Thymus (tissue), 14 donors: ENCODE data around the gene ACTG2. TPM values are rescaled to one million over a fixed set of nuclear protein-coding genes. Genes with fewer than 3 reads are reported as not detected.

ENCODE experiments used
- DNase-seq, 9 donors: peaks; one replicate each; pipeline ENCODE4 v3.0.0-alpha.2; 2013; ENCODE audit warnings: low spot score in 9 of 9, low read depth in 6 of 9, missing footprints in 1 of 9
- H3K27ac ChIP-seq, 2 donors: one replicate each; pipeline ENCODE4 v1.5.1; 2013; ENCODE audit warnings: control low read depth in 1 of 2, low read depth in 1 of 2, low read length in 1 of 2, mild to moderate bottlenecking in 1 of 2, moderate library complexity in 1 of 2
- H3K27me3 ChIP-seq, 2 donors: one replicate each; pipeline ENCODE4 v1.5.1; 2013; ENCODE audit warnings: low read length in 1 of 2; ENCODE audit not compliant: control insufficient read depth in 2 of 2, insufficient read depth in 1 of 2
- H3K36me3 ChIP-seq, 2 donors: one replicate each; pipeline ENCODE4 v1.5.1; 2013; ENCODE audit warnings: low read length in 1 of 2, mild to moderate bottlenecking in 1 of 2, moderate library complexity in 1 of 2; ENCODE audit not compliant: control insufficient read depth in 2 of 2, insufficient read depth in 2 of 2
- H3K4me1 ChIP-seq, 2 donors: one replicate each; pipeline ENCODE4 v1.5.1; 2013; ENCODE audit warnings: low read length in 2 of 2; ENCODE audit not compliant: control insufficient read depth in 2 of 2, insufficient read depth in 2 of 2
- H3K4me3 ChIP-seq, 2 donors: one replicate each; pipeline ENCODE4 v1.5.1; 2013; ENCODE audit warnings: low read length in 2 of 2, control low read depth in 1 of 2, mild to moderate bottlenecking in 1 of 2
- H3K9me3 ChIP-seq, 2 donors: one replicate each; pipeline ENCODE4 v1.5.1; 2013; ENCODE audit warnings: low read length in 1 of 2, mild to moderate bottlenecking in 1 of 2; ENCODE audit not compliant: control insufficient read depth in 2 of 2, insufficient read depth in 1 of 2
- WGBS: extraction: QIAGEN DNeasy Blood & Tissue Kit; methylation state at CpG from one replicate; pipeline ENCODE4 v1.1.7; 2013; 5-methylcytosine and 5-hydroxymethylcytosine counted together
- long read RNA-seq, 10 donors: transcript quantifications; one replicate each; lab custom pipeline, GENCODE V29; 2026
- polyA plus RNA-seq: library from polyadenylated mRNA; stranded (reverse); fragments of 200-250 nt; gene quantifications from one replicate; pipeline ENCODE4 v1.2.3, GENCODE V29; 2013
- total RNA-seq: library from RNA; stranded (reverse); fragments of 120-200 nt; gene quantifications from one replicate; pipeline ENCODE4 v1.2.4, GENCODE V29; 2013
- donor health status: healthy.

Gene ACTG2
- total RNA-seq (0.61 TPM), polyA plus RNA-seq (45.1 TPM)
- long read RNA-seq, donor 1: 0 reads
- long read RNA-seq, donor 2: 0 reads
- long read RNA-seq, donor 3, partial matches to known transcripts: 0 of 2 reads
- long read RNA-seq, donor 3, other reads (novel, unspliced or antisense): 0 of 2 reads
- long read RNA-seq, donor 4: 0 reads
- long read RNA-seq, donor 5, partial matches to known transcripts: 0 of 4 reads
- long read RNA-seq, donor 5, other reads (novel, unspliced or antisense): 0 of 4 reads
- long read RNA-seq, donor 6: 0 reads
- long read RNA-seq, donor 7: 0 reads
- long read RNA-seq, donor 8: 0 reads
- long read RNA-seq, donor 9: 0 reads
- long read RNA-seq, donor 10, partial matches to known transcripts: 0 of 2 reads
- long read RNA-seq, donor 10, other reads (novel, unspliced or antisense): 0 of 2 reads

DNA sequence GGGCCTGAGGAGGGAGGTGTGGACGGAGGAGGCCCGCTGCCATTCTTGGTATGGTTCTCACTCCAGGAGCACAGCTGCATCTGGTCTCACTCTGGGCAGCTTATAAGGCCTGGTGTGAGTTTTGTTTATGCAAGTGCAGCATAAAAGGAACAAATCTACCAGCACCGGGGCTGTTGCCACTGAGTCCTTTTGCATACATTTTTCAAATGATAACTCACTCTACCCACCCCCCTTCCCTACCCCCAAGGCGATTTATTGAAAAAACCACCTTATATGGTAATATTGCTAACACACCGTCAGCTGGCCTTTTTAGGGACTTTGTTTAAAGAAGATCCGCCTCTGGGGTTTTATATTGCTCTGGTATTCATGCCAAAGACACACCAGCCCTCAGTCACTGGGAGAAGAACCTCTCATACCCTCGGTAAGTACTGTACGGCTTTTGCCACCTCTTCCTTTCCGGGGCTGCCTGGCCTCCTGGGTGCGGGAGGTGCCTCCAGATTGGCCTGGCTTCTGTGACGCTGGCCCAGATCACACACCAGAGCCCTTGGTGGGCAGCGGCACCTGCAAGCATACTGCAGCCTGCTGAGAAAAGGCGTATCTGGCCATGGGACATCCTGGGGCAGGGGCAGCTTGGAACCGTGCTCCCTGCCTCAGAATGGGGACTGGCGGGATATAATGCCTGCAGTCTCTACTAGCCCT lies at the start of gene ACTG2:
Gene ACTG2, plus strand, starts transcription at position 378 of the 699 bp plus-strand sequence. CDS start 8,304 bp downstream, outside the sequence.
- WGBS: 93% methylated on average over 15 of the region's 15 CpGs
- H3K36me3 ChIP-seq: no peaks in the 10 kb centered on the region
- H3K4me3 ChIP-seq: no peak within 1 kb of the TSS
- H3K9me3 ChIP-seq: no peaks in the 10 kb centered on the region
- DNase-seq: no peak
- H3K27me3 ChIP-seq: no peaks in the 10 kb centered on the region
- H3K27ac ChIP-seq: no peak within 1 kb of the TSS
- H3K4me1 ChIP-seq: peaks cover 8 to 19% of the 10 kb centered on the region in 2 donors

DNA sequence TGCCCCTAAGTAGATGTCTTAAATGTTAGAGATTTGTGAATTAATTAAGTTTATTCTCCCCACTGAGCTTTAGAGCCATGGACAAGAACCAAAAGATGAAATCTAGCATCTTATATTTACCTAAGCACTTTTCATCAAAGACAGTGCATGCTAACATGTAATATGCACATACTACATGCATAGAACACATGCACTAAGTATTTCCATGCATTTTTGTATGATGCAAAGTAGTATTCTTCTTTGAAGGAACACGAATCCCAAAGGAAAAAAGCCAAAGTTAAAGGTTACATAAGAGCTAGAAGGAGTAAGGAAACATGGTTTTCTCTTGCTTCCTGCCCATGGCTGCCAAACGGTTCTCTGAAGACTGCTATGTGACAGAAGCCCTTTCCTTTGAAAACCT lies 48.7 kb upstream of the ACTG2 start:
- no peaks in the 10 kb centered on the region for H3K4me1 ChIP-seq
- H3K4me3 ChIP-seq: no peak overlapping the region
- no peaks in the 10 kb centered on the region for H3K9me3 ChIP-seq
- 67% methylated on average over 2 of the region's 2 CpGs for WGBS
- DNase-seq: no peak
- H3K27me3 ChIP-seq: no peaks in the 10 kb centered on the region
- no peak overlapping the region for H3K27ac ChIP-seq
- peaks cover 34 to 50% of the 10 kb centered on the region in 2 donors for H3K36me3 ChIP-seq

DNA sequence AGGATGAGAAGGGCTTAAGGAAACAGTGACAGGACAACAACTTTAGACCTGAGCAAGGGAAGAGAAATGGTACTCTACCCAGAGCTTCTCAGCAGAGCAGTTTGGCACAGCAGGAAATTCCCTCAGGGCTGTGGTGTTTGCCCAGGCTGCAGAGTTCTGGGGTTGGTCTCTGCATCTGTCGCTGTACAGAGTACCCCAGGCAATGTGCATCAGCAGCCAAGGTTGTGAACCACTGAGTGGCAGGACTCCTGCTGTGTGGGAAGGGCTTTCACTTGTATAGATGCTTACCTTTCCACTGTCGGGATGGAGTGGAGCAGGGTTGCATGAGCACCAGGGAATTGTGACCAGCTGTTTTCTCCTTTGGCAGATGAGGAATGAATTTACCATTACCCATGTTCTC lies 42.8 kb upstream of the ACTG2 start:
- H3K4me3 ChIP-seq: no peak overlapping the region
- 96% methylated on average over 2 of the region's 2 CpGs for WGBS
- no peak for DNase-seq
- H3K9me3 ChIP-seq: no peaks in the 10 kb centered on the region
- H3K27me3 ChIP-seq: no peaks in the 10 kb centered on the region
- no peak overlapping the region for H3K27ac ChIP-seq
- no peaks in the 10 kb centered on the region for H3K4me1 ChIP-seq
- peaks cover 78 to 85% of the 10 kb centered on the region in 2 donors for H3K36me3 ChIP-seq

DNA sequence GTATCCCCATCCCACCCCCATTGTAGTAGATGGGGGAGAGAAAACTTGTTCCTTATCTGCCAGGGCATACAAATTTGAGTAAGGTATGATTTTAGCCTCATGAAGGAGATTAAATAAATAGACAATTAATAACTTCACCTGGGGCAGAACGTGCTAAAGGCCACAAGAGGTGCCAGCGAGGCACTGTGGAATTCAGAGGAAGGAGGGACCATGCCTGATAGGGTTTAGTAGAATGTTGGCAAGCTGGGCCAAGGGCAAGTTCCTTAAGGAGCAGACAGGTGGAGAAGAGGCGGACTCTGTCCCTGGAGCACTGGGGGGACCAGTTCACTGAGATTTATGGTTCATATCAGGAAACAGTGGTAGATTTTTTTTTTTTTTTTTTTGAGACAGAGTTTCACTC lies 41.5 kb upstream of the ACTG2 start:
- 96% methylated on average over 3 of the region's 3 CpGs for WGBS
- DNase-seq: no peak
- Histone ChIP-seq H3K27ac (no peak overlapping the region), H3K9me3 (no peaks in the 10 kb centered on the region), H3K36me3 (peaks cover 77 to 85% of the 10 kb centered on the region in 2 donors), H3K4me3 (no peak overlapping the region), H3K4me1 (no peaks in the 10 kb centered on the region), H3K27me3 (no peaks in the 10 kb centered on the region)

DNA sequence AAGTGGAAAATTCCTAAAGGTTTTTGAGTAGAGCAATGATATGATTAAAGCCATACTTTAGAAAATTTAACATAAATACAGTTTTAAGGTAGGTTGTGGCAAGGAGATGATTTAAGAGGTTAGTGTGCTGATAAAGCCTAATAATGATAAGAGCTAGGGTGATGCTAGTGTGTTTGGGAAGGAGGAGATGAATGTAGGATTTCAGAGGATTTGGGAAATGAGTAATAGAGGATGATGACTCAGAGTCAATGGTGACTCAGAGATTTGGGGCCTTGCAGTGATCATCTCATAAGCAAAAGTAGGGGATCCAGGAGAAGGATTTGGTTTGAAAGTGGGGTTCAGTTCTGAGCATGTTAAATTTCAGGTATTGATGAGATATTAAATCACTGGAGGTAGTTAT lies 40.8 kb upstream of the ACTG2 start:
- Histone ChIP-seq H3K4me1 (no peaks in the 10 kb centered on the region), H3K36me3 (peaks cover 75 to 85% of the 10 kb centered on the region in 2 donors), H3K27ac (no peak overlapping the region)

DNA sequence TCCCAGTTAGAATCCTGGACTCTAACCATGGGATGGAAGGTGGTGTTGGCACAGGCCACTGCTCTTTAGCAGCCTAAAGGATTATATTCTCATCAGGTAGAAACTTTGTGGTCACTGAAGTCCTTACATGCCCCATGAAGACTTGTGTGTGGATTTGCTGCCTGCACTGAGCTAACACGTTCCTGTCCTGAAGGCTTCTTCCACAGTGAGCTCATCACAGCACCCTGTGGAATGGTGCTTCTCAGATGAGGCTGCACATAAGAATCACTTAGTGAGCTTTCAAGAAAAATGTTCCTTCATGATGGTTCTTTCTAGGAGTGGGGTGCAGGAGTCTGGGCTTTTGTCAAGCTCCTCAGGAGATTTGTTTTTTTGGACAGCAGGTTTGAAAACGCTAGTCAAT lies 37.3 kb upstream of the ACTG2 start:
- H3K4me1 ChIP-seq: no peaks in the 10 kb centered on the region
- H3K4me3 ChIP-seq: no peak overlapping the region

More for the DNA sequence above, 40.8 kb upstream of the ACTG2 start:
- DNase-seq: no peak
- Histone ChIP-seq H3K4me3 (no peak overlapping the region), H3K27me3 (no peaks in the 10 kb centered on the region), H3K9me3 (no peaks in the 10 kb centered on the region)

DNA sequence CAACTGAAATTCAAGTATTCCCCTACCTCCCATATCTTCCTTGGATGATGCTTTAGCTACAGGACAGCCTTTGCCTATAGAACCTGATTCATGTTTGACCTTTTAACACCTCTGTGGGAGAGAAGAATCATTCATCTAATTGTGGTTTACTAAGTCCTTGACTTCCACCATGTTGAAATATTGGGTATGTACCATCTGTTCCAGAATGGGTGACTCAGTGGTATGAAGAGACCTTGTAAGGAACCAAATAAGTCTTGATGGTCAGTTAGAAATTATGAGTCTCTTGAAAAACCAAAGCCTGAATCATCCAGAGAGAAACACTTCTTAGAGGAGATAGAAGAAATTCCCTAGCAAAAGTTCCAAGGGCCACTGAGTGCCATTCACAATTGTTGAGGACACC lies 36.6 kb upstream of the ACTG2 start:
- Histone ChIP-seq H3K27ac (no peak overlapping the region), H3K36me3 (peaks cover 63 to 79% of the 10 kb centered on the region in 2 donors), H3K9me3 (no peaks in the 10 kb centered on the region), H3K4me3 (no peak overlapping the region), H3K4me1 (no peaks in the 10 kb centered on the region), H3K27me3 (no peaks in the 10 kb centered on the region)
- no peak for DNase-seq

More for the DNA sequence above, 37.3 kb upstream of the ACTG2 start:
- 97% methylated on average over 2 of the region's 2 CpGs for WGBS
- no peaks in the 10 kb centered on the region for H3K27me3 ChIP-seq
- peaks cover 59 to 79% of the 10 kb centered on the region in 2 donors for H3K36me3 ChIP-seq
- H3K27ac ChIP-seq: no peak overlapping the region
- H3K9me3 ChIP-seq: no peaks in the 10 kb centered on the region
- DNase-seq: no peak

DNA sequence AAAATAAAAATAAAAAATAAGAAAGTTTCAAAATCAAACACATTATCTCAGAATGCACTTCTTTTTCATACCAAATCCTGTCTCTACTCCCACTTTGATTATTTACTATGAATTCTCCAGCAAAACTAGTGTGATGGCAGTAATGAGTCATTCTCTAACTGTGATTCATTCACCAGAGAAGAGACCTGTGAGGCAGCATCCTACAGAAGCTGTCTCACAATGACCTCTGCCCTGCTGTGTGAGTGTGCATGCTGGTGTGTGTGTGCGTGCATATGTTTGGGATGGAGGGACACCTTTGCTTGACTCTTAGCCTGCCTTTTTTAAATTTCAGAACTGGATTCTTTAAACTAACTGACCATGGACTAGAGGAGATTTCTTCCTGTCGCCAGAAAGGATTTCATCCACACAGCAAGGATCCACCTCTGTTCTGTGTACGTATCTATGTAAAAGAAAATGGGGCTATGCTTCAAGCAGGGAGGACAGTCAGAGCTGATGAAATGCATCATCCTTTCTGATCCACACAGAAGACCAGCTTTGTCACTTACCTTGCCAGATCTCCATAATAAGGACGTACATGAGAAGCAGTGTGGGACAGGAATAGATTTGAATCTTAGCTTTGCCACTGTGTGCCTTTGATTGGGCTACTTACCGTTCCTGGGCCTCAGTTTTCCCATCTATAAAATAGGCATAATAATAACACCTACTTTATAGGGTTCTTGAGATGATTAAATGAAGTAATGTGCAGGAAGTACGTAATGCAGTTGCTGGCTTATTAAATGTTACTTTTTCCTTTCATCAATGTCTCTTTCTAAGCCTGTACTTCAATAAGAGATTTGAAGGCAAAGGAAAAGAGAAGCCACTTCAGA lies 32.9 kb upstream of the ACTG2 start:
- DNase-seq: no peak
- WGBS: 97% methylated on average over 6 of the region's 6 CpGs
- H3K36me3 ChIP-seq: peaks cover 44 to 76% of the 10 kb centered on the region in 2 donors

More for the DNA sequence above, 32.9 kb upstream of the ACTG2 start:
- H3K27me3 ChIP-seq: no peaks in the 10 kb centered on the region
- H3K4me1 ChIP-seq: no peaks in the 10 kb centered on the region
- no peak overlapping the region for H3K27ac ChIP-seq
- H3K9me3 ChIP-seq: no peaks in the 10 kb centered on the region
- no peak overlapping the region for H3K4me3 ChIP-seq
